NB4 (cell line): ENCODE measurements around the gene MASP1.

Experiments
- DNase-seq: peaks from one replicate; pipeline ENCODE4 v3.0.0; 2010; ENCODE audit warnings: low read depth
- H3K4me3 ChIP-seq: one replicate; pipeline ENCODE4 v1.5.1; 2011; ENCODE audit warnings: mild to moderate bottlenecking, low read depth, low read length, moderate library complexity
- MYC ChIP-seq: IDR thresholded peaks from 2 replicates; pipeline ENCODE4 v1.6.1; 2011; ENCODE audit warnings: low read depth, low read length
- POLR2A ChIP-seq: IDR thresholded peaks from 2 replicates; pipeline ENCODE4 v1.6.1; 2011; ENCODE audit warnings: mild to moderate bottlenecking; ENCODE audit not compliant: insufficient read length; ENCODE audit errors: extremely low read depth
- TF ChIP-seq, protein P1 (sequence below): IDR thresholded peaks from 2 replicates; pipeline ENCODE4 v1.6.1; 2011; ENCODE audit warnings: low read depth, low read length
- TF ChIP-seq, protein P2 (sequence below): IDR thresholded peaks from one replicate; pipeline ENCODE4 v1.5.1; 2012; ENCODE audit warnings: low read depth, low read length

Gene MASP1

DNA sequence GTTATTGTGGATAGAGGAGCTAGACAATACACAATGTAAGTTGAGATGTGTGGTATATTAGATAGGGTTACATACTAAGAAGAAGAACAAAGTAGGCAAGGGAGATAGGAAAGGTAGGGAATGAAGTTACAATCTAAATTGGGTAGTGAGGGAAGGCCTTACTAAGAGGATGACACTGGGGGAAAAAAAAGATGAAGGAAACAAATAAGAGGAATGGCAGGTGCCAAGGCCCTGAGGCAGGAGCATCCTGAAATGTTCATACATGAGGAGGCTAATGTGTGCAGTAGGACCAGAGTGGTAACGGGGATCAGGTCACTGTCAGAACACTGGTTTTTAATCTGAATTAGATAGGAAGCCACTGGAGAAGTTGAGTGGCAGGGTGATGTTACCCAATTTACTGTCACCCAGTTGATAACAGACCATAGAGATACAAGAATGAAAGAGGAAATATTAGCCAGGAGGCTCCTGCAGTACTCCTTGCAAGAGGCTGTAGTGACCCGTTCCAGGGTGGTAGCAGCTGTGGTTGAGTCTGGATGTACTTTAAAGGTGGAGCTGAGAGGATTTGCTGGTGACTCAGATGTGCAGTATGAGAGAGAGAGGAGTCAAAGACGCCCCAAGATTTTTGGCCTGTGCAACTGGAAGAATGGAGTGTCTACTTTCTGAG lies 79.9 kb downstream of the MASP1 start:
- no peak for DNase-seq
- TF ChIP-seq POLR2A (no peak), MYC (no peak)
- TF ChIP-seq, protein P1, sequence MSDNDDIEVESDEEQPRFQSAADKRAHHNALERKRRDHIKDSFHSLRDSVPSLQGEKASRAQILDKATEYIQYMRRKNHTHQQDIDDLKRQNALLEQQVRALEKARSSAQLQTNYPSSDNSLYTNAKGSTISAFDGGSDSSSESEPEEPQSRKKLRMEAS, result no peak
- TF ChIP-seq, protein P2, sequence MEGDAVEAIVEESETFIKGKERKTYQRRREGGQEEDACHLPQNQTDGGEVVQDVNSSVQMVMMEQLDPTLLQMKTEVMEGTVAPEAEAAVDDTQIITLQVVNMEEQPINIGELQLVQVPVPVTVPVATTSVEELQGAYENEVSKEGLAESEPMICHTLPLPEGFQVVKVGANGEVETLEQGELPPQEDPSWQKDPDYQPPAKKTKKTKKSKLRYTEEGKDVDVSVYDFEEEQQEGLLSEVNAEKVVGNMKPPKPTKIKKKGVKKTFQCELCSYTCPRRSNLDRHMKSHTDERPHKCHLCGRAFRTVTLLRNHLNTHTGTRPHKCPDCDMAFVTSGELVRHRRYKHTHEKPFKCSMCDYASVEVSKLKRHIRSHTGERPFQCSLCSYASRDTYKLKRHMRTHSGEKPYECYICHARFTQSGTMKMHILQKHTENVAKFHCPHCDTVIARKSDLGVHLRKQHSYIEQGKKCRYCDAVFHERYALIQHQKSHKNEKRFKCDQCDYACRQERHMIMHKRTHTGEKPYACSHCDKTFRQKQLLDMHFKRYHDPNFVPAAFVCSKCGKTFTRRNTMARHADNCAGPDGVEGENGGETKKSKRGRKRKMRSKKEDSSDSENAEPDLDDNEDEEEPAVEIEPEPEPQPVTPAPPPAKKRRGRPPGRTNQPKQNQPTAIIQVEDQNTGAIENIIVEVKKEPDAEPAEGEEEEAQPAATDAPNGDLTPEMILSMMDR, result no peak
- H3K4me3 ChIP-seq, result no peak overlapping the region

DNA sequence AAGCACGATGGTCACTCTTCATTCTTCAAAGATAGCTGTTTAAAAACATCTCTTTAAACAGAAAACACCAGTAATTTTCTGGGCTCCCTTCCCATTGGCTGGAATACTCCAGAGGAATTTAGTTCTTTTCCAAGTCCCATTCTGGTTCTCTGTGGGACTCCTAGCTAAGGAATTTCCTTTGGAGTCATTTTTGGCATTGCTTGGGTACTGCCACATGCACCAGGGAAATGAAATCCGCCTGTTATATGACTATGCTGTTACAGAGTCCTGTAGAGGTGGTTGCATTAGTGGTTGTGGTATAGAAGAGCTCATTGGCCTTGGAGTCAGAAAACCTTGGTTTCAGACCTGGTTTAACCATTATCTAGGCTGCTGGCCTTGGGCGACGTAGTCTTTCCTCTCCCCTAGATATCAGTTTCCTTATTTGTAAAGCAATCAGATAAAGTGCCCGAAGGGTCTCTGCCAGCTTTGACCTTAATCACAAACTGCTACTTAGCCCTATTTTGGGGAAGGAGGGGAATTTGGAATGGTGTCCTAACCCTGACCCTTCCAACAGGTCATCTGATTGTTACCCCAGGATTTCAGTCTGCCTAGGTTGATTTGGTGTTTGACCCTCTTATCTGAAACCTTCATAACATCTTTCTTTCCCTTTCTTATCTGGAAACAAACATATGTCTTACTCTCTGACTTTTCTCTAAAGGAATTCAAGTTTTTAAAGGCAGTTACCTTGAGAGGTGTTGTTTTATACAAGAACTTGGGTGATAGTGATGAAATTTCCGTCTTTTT lies 80.8 kb downstream of the MASP1 start:
- no peak for DNase-seq
- no peak overlapping the region for H3K4me3 ChIP-seq
- TF ChIP-seq, protein P2, result no peak

DNA sequence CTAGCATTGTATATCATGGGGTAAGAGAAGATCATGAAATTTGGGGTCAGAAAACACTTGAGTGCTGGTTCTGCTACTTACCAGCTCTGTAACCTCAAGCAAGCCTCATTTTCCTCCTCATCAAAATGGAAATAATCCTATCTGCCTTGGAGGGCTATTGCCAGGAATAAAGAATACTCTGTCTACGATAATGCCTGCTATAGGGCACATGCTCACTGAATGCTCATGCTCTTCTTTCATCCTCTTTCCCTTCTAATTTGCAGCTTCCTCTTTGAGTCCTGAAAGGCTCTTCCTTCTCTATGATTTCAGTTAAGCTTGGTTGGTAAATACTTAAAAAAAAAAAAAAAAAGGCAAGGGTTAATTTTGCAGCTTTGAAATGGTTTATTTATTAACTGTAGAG lies 81.4 kb downstream of the MASP1 start:
- TF ChIP-seq, protein P1, result no peak
- no peak for TF ChIP-seq POLR2A
- no peak for TF ChIP-seq MYC
- TF ChIP-seq, protein P2, result no peak
- no peak for DNase-seq

DNA sequence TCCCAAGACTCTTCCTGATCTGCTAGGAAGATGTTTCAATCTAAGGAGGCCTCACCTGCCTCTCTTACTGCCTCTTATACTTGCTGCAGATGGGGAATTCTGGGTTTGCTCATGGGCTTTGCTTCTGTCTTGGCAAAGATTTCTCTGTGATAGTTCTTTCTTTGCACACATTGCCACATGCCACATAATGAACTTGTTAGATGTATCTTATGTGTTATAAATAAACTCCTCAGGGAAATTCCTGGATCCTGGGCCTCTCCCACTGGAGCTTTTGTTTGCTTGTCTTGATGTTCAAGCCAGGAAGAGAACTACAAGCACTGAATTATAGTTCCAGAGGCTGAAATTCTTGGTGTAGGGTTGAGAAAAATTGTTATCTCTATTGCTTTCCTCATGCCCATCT lies 82.0 kb downstream of the MASP1 start:
- TF ChIP-seq POLR2A, result no peak
- TF ChIP-seq, protein P2, result no peak
- no peak for DNase-seq
- no peak overlapping the region for H3K4me3 ChIP-seq

More for the DNA sequence above, 81.4 kb downstream of the MASP1 start:
- H3K4me3 ChIP-seq, result no peak overlapping the region

DNA sequence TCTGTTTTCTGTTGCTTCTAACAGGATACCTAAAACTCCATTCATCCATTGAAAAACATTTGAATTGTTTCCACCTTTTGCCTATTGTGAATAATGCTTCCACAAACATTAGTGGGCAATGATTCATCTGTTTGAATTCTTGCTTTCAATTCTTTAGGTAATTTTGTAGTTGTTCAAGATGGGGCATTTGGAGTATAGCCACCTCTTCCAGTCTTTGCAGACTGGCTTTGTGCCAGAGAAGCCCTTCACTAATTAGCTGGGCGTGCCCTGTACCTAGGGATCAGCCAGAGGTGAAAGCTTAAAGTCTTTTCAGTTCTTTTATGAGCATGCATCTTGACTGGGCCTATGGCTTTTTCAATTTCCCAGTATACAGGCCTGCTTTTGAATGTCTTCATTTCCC lies 83.4 kb downstream of the MASP1 start:
- no peak for DNase-seq
- TF ChIP-seq, protein P2, result no peak
- no peak for TF ChIP-seq MYC
- TF ChIP-seq, protein P1, result no peak
- no peak for TF ChIP-seq POLR2A
- H3K4me3 ChIP-seq, result no peak overlapping the region

DNA sequence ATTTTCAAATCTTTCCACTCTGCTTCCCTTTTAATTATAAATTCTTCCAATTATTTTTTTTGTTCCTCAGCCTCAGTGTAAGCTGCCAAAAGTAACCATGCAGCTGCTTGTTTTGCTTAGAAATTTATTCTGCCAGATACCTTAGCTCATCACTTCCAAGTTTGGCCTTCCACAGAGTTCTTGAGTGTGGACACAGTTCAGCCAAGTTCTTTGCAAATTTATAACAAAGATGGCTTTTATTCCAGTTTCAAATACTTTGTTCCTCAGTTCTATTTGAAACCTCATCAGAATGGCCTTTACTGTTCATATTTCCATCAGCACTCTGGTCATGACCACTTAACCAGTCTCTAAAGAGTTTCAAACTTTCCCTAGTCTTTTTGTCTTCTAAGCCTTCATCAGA lies 83.9 kb downstream of the MASP1 start:
- no peak for TF ChIP-seq MYC
- TF ChIP-seq, protein P1, result no peak
- TF ChIP-seq, protein P2, result no peak
- no peak for TF ChIP-seq POLR2A
- no peak overlapping the region for H3K4me3 ChIP-seq
- DNase-seq, result no peak
